SKM-1 treated with dmso at 0.1 percent for 144 hours (cell line): Measurements from ENCODE around the gene G6PC3.

ENCODE experiments used
- DNase-seq: peaks from one replicate; lab custom pipeline; 2025; ENCODE audit not compliant: unreplicated experiment; lab: John Stamatoyannopoulos, UW

Gene G6PC3

GRCh38 chr17:44059101-44059892 is 11.2 kb upstream of the G6PC3 start:
- DNase-seq = no peak

GRCh38 chr17:44061446-44061845 is 9.1 kb upstream of the G6PC3 start:
- no peak for DNase-seq

GRCh38 chr17:44062871-44063270 is 7.7 kb upstream of the G6PC3 start:
- no peak for DNase-seq

GRCh38 chr17:44063704-44064639 is 6.6 kb upstream of the G6PC3 start:
- no peak for DNase-seq

- no peak for DNase-seq
Measured at GRCh38 chr17:44065668-44066203, 4.8 kb upstream of the G6PC3 start.

GRCh38 chr17:44066204-44066930 is 4.2 kb upstream of the G6PC3 start, which contains the start of gene LSM12:
LSM12 (minus strand) TSS chr17:44066671; CDS start chr17:44066587, 84 bp downstream.
- DNase-seq = peak; percentile 87

- no peak for DNase-seq
Measured at GRCh38 chr17:44067545-44067940, 3.0 kb upstream of the G6PC3 start.

- no peak for DNase-seq
Measured at GRCh38 chr17:44069974-44070454, 521 bp upstream of the G6PC3 start.

GRCh38 chr17:44071198-44071520 is 624 bp downstream of the G6PC3 start:
- no peak for DNase-seq

GRCh38 chr17:44071772-44072171 is 1.2 kb downstream of the G6PC3 start:
- no peak for DNase-seq

- DNase-seq = no peak
Measured at GRCh38 chr17:44074231-44074910, 3.8 kb downstream of the G6PC3 start.

GRCh38 chr17:44074911-44075285 is 4.4 kb downstream of the G6PC3 start:
- no peak for DNase-seq

- DNase-seq = no peak
Measured at GRCh38 chr17:44075598-44076293, 5.2 kb downstream of the G6PC3 start.

GRCh38 chr17:44076716-44077594 is 6.4 kb downstream of the G6PC3 start:
- no peak for DNase-seq

- peak; percentile 80 for DNase-seq
Measured at GRCh38 chr17:44077595-44077909, 7.0 kb downstream of the G6PC3 start.

GRCh38 chr17:44078412-44078811 is 7.9 kb downstream of the G6PC3 start:
- DNase-seq = no peak

- no peak for DNase-seq
Measured at GRCh38 chr17:44079877-44080821, 9.6 kb downstream of the G6PC3 start.

GRCh38 chr17:44081681-44082080 is 11.1 kb downstream of the G6PC3 start:
- no peak for DNase-seq
